Astrocyte (in vitro differentiated cells and primary cell): Measurements from ENCODE around the gene BCLAF3. TPM values are rescaled to one million over a fixed set of nuclear protein-coding genes. Genes with fewer than 3 reads are reported as not detected.

ENCODE experiments used
- DNase-seq: peaks from one replicate; pipeline ENCODE4 v3.0.0-alpha.2; 2010; ENCODE audit warnings: low read depth
- FAIRE-seq: peaks from 2 replicates; lab custom pipeline; 2011; peaks lifted over from hg19 to GRCh38; lab: Jason Lieb, UNC
- H2AFZ ChIP-seq: 2 replicates; pipeline ENCODE4 v1.6.0; 2012; ENCODE audit warnings: low read depth, low read length, inconsistent platforms
- H3K27ac ChIP-seq: 2 replicates; pipeline ENCODE4 v1.5.1; 2011; ENCODE audit warnings: low read depth, low read length, inconsistent platforms
- H3K27me3 ChIP-seq: 2 replicates; pipeline ENCODE4 v1.6.0; 2011; ENCODE audit warnings: low read length, inconsistent platforms; ENCODE audit not compliant: insufficient read depth
- H3K36me3 ChIP-seq: 2 replicates; pipeline ENCODE4 v1.5.1; 2011; ENCODE audit warnings: low read length, inconsistent platforms; ENCODE audit not compliant: insufficient read depth
- H3K4me1 ChIP-seq: 2 replicates; pipeline ENCODE4 v1.5.1; 2011; ENCODE audit warnings: low read length, inconsistent platforms; ENCODE audit not compliant: insufficient read depth
- H3K4me2 ChIP-seq: 2 replicates; pipeline ENCODE4 v1.6.0; 2012; ENCODE audit warnings: low read length, inconsistent platforms
- H3K4me3 ChIP-seq: 2 replicates; pipeline ENCODE4 v1.5.1; 2011; ENCODE audit warnings: low read depth, mild to moderate bottlenecking, low read length, inconsistent platforms; ENCODE audit not compliant: insufficient read depth
- H3K79me2 ChIP-seq: 2 replicates; pipeline ENCODE4 v1.6.0; 2012; ENCODE audit warnings: mild to moderate bottlenecking, low read length, inconsistent platforms; ENCODE audit not compliant: insufficient read depth
- H3K9ac ChIP-seq: 2 replicates; pipeline ENCODE4 v1.6.0; 2012; ENCODE audit warnings: mild to moderate bottlenecking, low read length, inconsistent platforms
- H3K9me3 ChIP-seq: 2 replicates; pipeline ENCODE4 v1.5.1; 2012; ENCODE audit warnings: low read depth, mild to moderate bottlenecking, low read length, inconsistent platforms; ENCODE audit not compliant: insufficient read depth
- H4K20me1 ChIP-seq: 2 replicates; pipeline ENCODE4 v1.6.0; 2012; ENCODE audit warnings: low read length, inconsistent platforms; ENCODE audit not compliant: insufficient read depth
- H3K27ac Mint-ChIP-seq: one replicate; pipeline ENCODE4 v1.8.0; 2021; ENCODE audit warnings: mild to moderate bottlenecking, mixed read lengths; ENCODE audit not compliant: unreplicated experiment
- H3K27me3 Mint-ChIP-seq: one replicate; pipeline ENCODE4 v1.8.0; 2021; ENCODE audit warnings: low read depth, mixed read lengths; ENCODE audit not compliant: unreplicated experiment
- H3K36me3 Mint-ChIP-seq: one replicate; pipeline ENCODE4 v1.8.0; 2021; ENCODE audit warnings: low read depth, mixed read lengths; ENCODE audit not compliant: unreplicated experiment
- H3K4me1 Mint-ChIP-seq: one replicate; pipeline ENCODE4 v1.8.0; 2021; ENCODE audit warnings: low read depth, mixed read lengths; ENCODE audit not compliant: unreplicated experiment
- H3K4me3 Mint-ChIP-seq: one replicate; pipeline ENCODE4 v1.8.0; 2021; ENCODE audit warnings: mild to moderate bottlenecking, moderate library complexity, mixed read lengths; ENCODE audit not compliant: unreplicated experiment
- H3K9me3 Mint-ChIP-seq: one replicate; pipeline ENCODE4 v1.8.0; 2021; ENCODE audit warnings: mild to moderate bottlenecking, mixed read lengths; ENCODE audit not compliant: unreplicated experiment
- EZH2 ChIP-seq: IDR thresholded peaks from 2 replicates; pipeline ENCODE4 v1.6.1; 2012; ENCODE audit warnings: mild to moderate bottlenecking, low read length, inconsistent platforms; ENCODE audit not compliant: insufficient read depth
- total RNA-seq: library from RNA; stranded (reverse); gene quantifications from 2 replicates; pipeline ENCODE4 v1.2.1, GENCODE V29; 2021
- TF ChIP-seq, protein P1 (sequence below): IDR thresholded peaks from 2 replicates; pipeline ENCODE4 v1.5.1; 2011; ENCODE audit warnings: low read depth, mild to moderate bottlenecking, inconsistent platforms, low read length, moderate library complexity; ENCODE audit not compliant: insufficient read depth

BCLAF3 gene
- total RNA-seq, 1 donor from 2014 or later = 8.3 TPM

DNA sequence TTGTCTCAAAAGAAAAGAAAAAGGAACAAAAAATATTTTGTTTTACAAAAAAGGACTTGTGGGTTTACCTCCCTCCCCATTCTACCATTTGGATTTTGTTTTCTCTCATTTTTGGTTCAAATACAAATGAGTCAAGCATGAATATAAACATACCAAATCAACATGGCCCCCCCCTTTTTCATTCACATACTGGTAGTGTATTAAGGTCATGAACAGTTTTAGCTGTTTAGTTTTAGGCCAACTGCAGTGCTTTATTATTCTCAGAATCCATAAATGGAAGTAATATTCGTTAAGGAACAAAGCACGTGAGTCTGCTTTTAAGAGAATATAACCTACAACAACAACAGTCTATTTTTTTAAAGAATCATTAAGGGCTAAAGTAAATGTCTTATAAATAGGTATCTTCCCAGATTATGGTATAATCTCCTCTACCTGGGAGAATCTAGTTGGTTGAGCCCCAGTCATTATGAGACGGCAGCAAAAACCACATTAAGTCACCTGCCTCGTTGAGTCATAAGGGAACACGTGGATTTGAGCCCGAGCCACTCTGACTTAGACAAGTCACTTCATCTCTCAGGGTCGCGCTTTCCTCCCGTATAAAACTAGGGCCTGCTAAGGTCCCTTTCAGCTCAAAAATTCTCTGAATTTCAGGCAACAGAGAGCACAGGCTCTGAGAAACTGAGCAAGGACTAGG, 26.7 kb downstream of the BCLAF3 start:
- no peaks in the 10 kb centered on the region for H4K20me1 ChIP-seq
- FAIRE-seq = peak; percentile 87
- H3K79me2 ChIP-seq = no peaks in the 10 kb centered on the region
- TF ChIP-seq, protein P1, sequence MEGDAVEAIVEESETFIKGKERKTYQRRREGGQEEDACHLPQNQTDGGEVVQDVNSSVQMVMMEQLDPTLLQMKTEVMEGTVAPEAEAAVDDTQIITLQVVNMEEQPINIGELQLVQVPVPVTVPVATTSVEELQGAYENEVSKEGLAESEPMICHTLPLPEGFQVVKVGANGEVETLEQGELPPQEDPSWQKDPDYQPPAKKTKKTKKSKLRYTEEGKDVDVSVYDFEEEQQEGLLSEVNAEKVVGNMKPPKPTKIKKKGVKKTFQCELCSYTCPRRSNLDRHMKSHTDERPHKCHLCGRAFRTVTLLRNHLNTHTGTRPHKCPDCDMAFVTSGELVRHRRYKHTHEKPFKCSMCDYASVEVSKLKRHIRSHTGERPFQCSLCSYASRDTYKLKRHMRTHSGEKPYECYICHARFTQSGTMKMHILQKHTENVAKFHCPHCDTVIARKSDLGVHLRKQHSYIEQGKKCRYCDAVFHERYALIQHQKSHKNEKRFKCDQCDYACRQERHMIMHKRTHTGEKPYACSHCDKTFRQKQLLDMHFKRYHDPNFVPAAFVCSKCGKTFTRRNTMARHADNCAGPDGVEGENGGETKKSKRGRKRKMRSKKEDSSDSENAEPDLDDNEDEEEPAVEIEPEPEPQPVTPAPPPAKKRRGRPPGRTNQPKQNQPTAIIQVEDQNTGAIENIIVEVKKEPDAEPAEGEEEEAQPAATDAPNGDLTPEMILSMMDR = no peak
- TF ChIP-seq EZH2 = no peak
- Mint-ChIP-seq H3K27ac (no peak overlapping the region), H3K27me3 (no peaks in the 10 kb centered on the region), H3K36me3 (peaks cover 2% of the 10 kb centered on the region), H3K4me3 (no peak overlapping the region), H3K4me1 (no peaks in the 10 kb centered on the region), H3K9me3 (no peaks in the 10 kb centered on the region)
- no peak overlapping the region for H3K9ac ChIP-seq
- no peaks in the 10 kb centered on the region for H3K27me3 ChIP-seq
- no peak overlapping the region for H3K27ac ChIP-seq
- H3K36me3 ChIP-seq = no peaks in the 10 kb centered on the region
- H3K9me3 ChIP-seq = no peaks in the 10 kb centered on the region
- H3K4me2 ChIP-seq = no peak overlapping the region
- H2AFZ ChIP-seq = no peak overlapping the region
- H3K4me3 ChIP-seq = no peak overlapping the region
- no peak for DNase-seq
- H3K4me1 ChIP-seq = no peaks in the 10 kb centered on the region

DNA sequence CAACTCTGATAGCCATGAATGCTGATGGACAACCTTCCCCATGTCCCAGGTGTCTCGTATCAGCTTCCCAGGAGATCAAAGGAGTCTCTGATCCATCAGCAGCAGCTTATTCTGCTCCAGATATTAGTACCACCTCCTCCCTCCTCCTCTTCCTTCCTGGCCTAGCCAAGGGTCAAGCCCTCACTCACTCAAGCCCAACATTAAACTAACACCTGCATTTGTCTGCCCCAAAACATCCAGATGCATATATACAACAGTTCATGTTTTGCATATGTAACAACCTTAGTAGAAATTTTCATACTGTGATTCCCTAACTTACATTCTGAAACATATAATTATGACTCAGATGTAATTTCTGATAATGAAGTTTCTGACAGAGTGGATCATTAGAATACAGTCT, 29.9 kb downstream of the BCLAF3 start:
- H3K27ac ChIP-seq = no peak overlapping the region
- H4K20me1 ChIP-seq = no peaks in the 10 kb centered on the region
- H3K27ac Mint-ChIP-seq = no peak overlapping the region
- FAIRE-seq (peak; percentile 9), DNase-seq (no peak)
- no peak overlapping the region for H2AFZ ChIP-seq
- no peak overlapping the region for H3K4me3 Mint-ChIP-seq
- TF ChIP-seq, protein P1 = no peak
- no peak for TF ChIP-seq EZH2
- no peak overlapping the region for H3K9ac ChIP-seq
- H3K36me3 ChIP-seq = no peaks in the 10 kb centered on the region
- H3K27me3 ChIP-seq = no peaks in the 10 kb centered on the region
- H3K4me2 ChIP-seq = no peak overlapping the region
- H3K27me3 Mint-ChIP-seq = no peaks in the 10 kb centered on the region
- no peaks in the 10 kb centered on the region for H3K9me3 ChIP-seq
- H3K4me1 Mint-ChIP-seq = peaks cover 4% of the 10 kb centered on the region
- peaks cover 2% of the 10 kb centered on the region for H3K36me3 Mint-ChIP-seq
- no peaks in the 10 kb centered on the region for H3K9me3 Mint-ChIP-seq
- no peaks in the 10 kb centered on the region for H3K79me2 ChIP-seq
- no peak overlapping the region for H3K4me3 ChIP-seq
- H3K4me1 ChIP-seq = no peaks in the 10 kb centered on the region
